ENCODE results near the gene INPP4A. TPM values are rescaled to one million over a fixed set of nuclear protein-coding genes. Genes with fewer than 3 reads are reported as not detected.
A peak's percentile ranks its signal among the peaks of the same experiment; 100 is the strongest.
"Not testable (repeated sequence)": the region's sequence is repeated elsewhere in the genome, so short reads cannot be mapped to it uniquely, and the experiment has no call there.

The INPP4A gene
- total RNA-seq, 1 experiment from 2014 or later: 23.4 TPM

DNA sequence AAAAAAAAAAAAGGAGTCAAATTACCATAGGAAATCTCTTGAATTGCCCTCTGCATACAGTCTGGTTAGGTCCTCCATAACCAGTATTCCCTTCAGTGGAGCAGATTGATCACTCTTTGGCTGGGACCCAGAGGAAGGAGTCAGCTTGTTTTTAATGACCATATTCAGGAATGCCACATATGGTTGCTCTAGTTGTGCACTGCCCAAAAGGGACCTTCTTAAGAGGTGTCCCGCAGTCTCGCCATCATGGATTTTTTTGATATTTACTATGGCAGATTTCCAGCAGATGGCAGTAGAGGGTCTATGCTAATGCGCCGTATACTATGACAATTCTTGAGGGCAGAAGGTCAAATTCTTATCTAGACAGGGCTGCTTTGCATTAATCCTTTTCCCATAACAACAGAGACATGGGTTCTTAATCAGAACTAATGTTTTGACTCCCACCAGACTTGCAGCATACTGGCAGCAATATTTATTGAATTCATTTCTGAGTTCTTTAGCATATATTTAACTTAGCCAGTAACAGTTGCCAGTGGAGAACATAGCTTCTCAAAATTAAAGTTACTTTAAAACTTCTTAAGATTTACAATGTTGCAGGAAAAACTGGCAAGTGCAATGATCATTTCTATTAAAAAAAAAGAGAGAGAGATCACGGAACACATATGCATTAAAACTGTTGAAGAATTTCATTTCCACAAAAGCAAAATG is 31.8 kb upstream of the INPP4A start:
- POLR2A ChIA-PET (ENCODE audit: unreplicated experiment): interaction anchor here (0.5 kb wide), 1 partner anchor 67 kb away, joined by 3 read pairs; no protein-coding TSS in a partner anchor
- H3K27me3 ChIP-seq (ENCODE audit: low read length): no peaks in the 10 kb centered on the region
- no peaks in the 10 kb centered on the region for H3K36me3 ChIP-seq (ENCODE audit: low read depth, low read length)
- H3K9ac ChIP-seq (ENCODE audit: low read length): no peak overlapping the region
- CTCF ChIA-PET: interaction anchor here (0.6 to 1.1 kb wide), 3 partner anchors 44 to 477 kb away, joined by 3 to 7 read pairs (median 3); no protein-coding TSS in a partner anchor
- BruUV-seq (replicated peaks): no TSS peak
- no peaks in the 10 kb centered on the region for H3K9me3 ChIP-seq (ENCODE audit: low read length)
- peak; percentile 93 for ATAC-seq
- TF ChIP-seq, protein P1, sequence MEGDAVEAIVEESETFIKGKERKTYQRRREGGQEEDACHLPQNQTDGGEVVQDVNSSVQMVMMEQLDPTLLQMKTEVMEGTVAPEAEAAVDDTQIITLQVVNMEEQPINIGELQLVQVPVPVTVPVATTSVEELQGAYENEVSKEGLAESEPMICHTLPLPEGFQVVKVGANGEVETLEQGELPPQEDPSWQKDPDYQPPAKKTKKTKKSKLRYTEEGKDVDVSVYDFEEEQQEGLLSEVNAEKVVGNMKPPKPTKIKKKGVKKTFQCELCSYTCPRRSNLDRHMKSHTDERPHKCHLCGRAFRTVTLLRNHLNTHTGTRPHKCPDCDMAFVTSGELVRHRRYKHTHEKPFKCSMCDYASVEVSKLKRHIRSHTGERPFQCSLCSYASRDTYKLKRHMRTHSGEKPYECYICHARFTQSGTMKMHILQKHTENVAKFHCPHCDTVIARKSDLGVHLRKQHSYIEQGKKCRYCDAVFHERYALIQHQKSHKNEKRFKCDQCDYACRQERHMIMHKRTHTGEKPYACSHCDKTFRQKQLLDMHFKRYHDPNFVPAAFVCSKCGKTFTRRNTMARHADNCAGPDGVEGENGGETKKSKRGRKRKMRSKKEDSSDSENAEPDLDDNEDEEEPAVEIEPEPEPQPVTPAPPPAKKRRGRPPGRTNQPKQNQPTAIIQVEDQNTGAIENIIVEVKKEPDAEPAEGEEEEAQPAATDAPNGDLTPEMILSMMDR (conservative IDR thresholded peaks at IDR 0.05; ENCODE audit: low read depth, low read length): peak; percentile 82
- no peak for TF ChIP-seq EZH2 (IDR thresholded peaks at IDR 0.05; ENCODE audit: low read length, unreplicated experiment)
- DNase-seq: peak; percentile 87
- H3K9me2 ChIP-seq (replicated peaks; ENCODE audit: low read length): no peaks in the 10 kb centered on the region
- H3F3A ChIP-seq (ENCODE audit: low read length, unreplicated experiment): no peaks in the 10 kb centered on the region
- no peaks in the 10 kb centered on the region for H4K20me1 ChIP-seq (ENCODE audit: low read length)
- H3K4me2 ChIP-seq (ENCODE audit: low read length): peak overlapping the region; percentile 20; the same call in 1 of the 2 replicates
- no peaks in the 10 kb centered on the region for H3K79me2 ChIP-seq (ENCODE audit: low read length)
- H3K4me1 ChIP-seq (ENCODE audit: insufficient read depth, low read length): no peaks in the 10 kb centered on the region; the same call in 1 of the 2 replicates
- no peak overlapping the region for H3K27ac ChIP-seq (ENCODE audit: low read length)
- intact Hi-C loops (cut with micrococcal nuclease): loop anchor here (1.0 kb wide), 1 partner anchor 188 kb away; no protein-coding TSS in a partner anchor
- H2AFZ ChIP-seq (ENCODE audit: low read length): peak overlapping the region; percentile 44
- no peak overlapping the region for H3K4me3 ChIP-seq (ENCODE audit: low read length)

DNA sequence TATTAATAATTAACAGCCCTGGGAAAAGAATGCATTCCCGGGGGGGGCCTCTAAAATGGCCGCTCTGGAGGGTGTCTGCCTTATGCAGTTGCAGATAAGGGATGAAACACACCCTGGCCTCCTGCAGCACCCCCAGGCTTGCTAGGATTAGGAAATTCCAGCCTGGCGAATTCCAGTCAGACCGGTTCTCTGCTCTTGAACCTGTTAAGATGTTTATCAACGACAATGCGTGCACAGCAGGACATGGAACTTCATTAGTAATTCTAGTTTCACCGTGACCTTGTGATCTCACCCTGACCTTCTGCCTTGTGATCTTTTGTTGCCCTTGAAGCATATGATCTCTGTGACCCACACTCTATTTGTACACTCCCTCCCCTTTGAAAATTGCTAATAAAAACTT is 30.4 kb upstream of the INPP4A start:
- POLR2A ChIA-PET (ENCODE audit: unreplicated experiment); DNase-seq; intact Hi-C loops (cut with micrococcal nuclease): not testable (repeated sequence)

DNA sequence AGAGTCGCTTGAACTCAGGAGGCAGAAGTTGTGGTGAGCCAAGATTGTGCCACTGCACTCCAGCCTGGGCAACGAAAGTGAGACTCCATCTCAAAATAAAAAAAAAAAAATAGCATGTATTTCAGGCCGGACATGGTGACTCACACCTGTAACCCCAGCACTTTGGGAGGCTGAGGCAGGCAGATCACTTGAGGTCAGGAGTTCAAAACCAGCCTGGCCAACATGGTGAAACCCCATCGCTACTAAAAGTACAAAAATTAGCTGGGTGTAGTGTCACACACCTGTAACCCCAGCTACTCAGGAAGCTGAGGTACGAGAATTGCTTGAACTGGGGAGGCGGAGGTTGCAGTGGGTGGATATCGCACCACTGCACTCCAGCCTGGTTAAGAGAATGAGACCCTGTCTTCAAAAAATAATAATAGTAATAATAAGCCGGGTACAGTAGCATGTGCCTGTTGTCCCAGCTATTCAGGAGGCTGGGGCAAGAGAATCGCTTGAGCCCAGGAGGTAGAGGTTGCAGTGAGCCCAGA is 28.9 kb upstream of the INPP4A start:
- H4K20me1 ChIP-seq (ENCODE audit: low read length); BruUV-seq (replicated peaks); DNase-seq; H3F3A ChIP-seq (ENCODE audit: low read length, unreplicated experiment); H3K9ac ChIP-seq (ENCODE audit: low read length); H3K9me2 ChIP-seq (replicated peaks; ENCODE audit: low read length); H3K79me2 ChIP-seq (ENCODE audit: low read length); H2AFZ ChIP-seq (ENCODE audit: low read length); H3K4me1 ChIP-seq (ENCODE audit: insufficient read depth, low read length); intact Hi-C loops (cut with micrococcal nuclease); H3K4me3 ChIP-seq (ENCODE audit: low read length); H3K27ac ChIP-seq (ENCODE audit: low read length); ATAC-seq; POLR2A ChIA-PET (ENCODE audit: unreplicated experiment); CTCF ChIA-PET; H3K27me3 ChIP-seq (ENCODE audit: low read length); H3K9me3 ChIP-seq (ENCODE audit: low read length); H3K4me2 ChIP-seq (ENCODE audit: low read length); H3K36me3 ChIP-seq (ENCODE audit: low read depth, low read length): not testable (repeated sequence)

More for the DNA sequence above, 30.4 kb upstream of the INPP4A start:
- H3K9ac ChIP-seq (ENCODE audit: low read length); H3K4me1 ChIP-seq (ENCODE audit: insufficient read depth, low read length); H3K27ac ChIP-seq (ENCODE audit: low read length); H3K4me3 ChIP-seq (ENCODE audit: low read length); H3K79me2 ChIP-seq (ENCODE audit: low read length); H3K9me3 ChIP-seq (ENCODE audit: low read length); H4K20me1 ChIP-seq (ENCODE audit: low read length); BruUV-seq (replicated peaks); H2AFZ ChIP-seq (ENCODE audit: low read length); H3K4me2 ChIP-seq (ENCODE audit: low read length); H3K36me3 ChIP-seq (ENCODE audit: low read depth, low read length); CTCF ChIA-PET; H3K9me2 ChIP-seq (replicated peaks; ENCODE audit: low read length); H3F3A ChIP-seq (ENCODE audit: low read length, unreplicated experiment); ATAC-seq; H3K27me3 ChIP-seq (ENCODE audit: low read length): not testable (repeated sequence)

All from PC-3 (cell line).